Measurements from ENCODE around the gene PCDHGA1.

DNA sequence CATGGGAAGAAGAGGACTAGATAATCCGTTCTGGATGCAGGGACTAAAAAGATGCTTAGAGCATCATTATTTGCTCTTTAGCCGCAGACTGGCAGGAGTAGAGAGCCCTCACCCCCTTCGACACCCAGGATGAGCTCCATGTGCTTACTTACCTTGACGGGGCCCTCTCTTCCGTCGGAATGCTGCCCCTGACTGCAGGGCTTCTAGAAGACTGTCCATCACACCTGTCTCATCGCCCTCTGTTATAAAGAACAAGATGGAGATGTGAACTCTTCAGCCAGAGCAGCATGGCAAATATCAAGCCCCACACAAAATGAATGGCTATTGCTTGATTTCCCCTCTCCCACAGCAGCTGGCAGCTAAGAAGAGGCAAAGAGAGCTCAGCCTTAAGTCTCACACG lies 193.7 kb downstream of the PCDHGA1 start:
- TF ChIP-seq, protein P1, sequence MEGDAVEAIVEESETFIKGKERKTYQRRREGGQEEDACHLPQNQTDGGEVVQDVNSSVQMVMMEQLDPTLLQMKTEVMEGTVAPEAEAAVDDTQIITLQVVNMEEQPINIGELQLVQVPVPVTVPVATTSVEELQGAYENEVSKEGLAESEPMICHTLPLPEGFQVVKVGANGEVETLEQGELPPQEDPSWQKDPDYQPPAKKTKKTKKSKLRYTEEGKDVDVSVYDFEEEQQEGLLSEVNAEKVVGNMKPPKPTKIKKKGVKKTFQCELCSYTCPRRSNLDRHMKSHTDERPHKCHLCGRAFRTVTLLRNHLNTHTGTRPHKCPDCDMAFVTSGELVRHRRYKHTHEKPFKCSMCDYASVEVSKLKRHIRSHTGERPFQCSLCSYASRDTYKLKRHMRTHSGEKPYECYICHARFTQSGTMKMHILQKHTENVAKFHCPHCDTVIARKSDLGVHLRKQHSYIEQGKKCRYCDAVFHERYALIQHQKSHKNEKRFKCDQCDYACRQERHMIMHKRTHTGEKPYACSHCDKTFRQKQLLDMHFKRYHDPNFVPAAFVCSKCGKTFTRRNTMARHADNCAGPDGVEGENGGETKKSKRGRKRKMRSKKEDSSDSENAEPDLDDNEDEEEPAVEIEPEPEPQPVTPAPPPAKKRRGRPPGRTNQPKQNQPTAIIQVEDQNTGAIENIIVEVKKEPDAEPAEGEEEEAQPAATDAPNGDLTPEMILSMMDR (optimal IDR thresholded peaks at IDR 0.05 in 1 of 3, IDR thresholded peaks at IDR 0.05 in 1 of 3, conservative IDR thresholded peaks at IDR 0.05 in 1 of 3; ENCODE audit: extremely low read depth in 1 of 3, insufficient read depth in 2 of 3, low read length in 3 of 3) = no peak
- TF ChIP-seq EZH2 (IDR thresholded peaks at IDR 0.05; ENCODE audit: low read length) = no peak

Data from keratinocyte (primary cell).